ENCODE results near the gene SPEM3. TPM values are rescaled to one million over a fixed set of nuclear protein-coding genes. Genes with fewer than 3 reads are reported as not detected.

SPEM3 gene
- total and polyA plus RNA-seq, 2 of the 13 experiments (the other 11 are each of a cell fraction or from before 2014, with no cell fraction given): not detected

- no peak for TF ChIP-seq RERE (CRISPR knock-in tag; IDR thresholded peaks at IDR 0.05; ENCODE audit: low read depth)
- TF ChIP-seq ZNF549 (CRISPR knock-in tag; IDR thresholded peaks at IDR 0.05): no peak
- peak; percentile 61; the same call in 1 of the 2 replicates for TF ChIP-seq KLF6 (CRISPR knock-in tag; IDR thresholded peaks at IDR 0.05)
- TF ChIP-seq BCL6 (CRISPR knock-in tag; IDR thresholded peaks at IDR 0.05): no peak
- no peak for TF ChIP-seq NR1H2 (CRISPR knock-in tag; IDR thresholded peaks at IDR 0.05; ENCODE audit: borderline replicate concordance, low read depth)
- TF ChIP-seq THAP7 (CRISPR knock-in tag; IDR thresholded peaks at IDR 0.05): no peak
- TF ChIP-seq NAIF1 (CRISPR knock-in tag; IDR thresholded peaks at IDR 0.05; ENCODE audit: borderline replicate concordance): no peak
- no peak for TF ChIP-seq E2F5 (CRISPR knock-in tag; conservative IDR thresholded peaks at IDR 0.05)
- peak; percentile 41; the same call in 1 of the 2 replicates for TF ChIP-seq MAZ (IDR thresholded peaks at IDR 0.05; ENCODE audit: borderline replicate concordance, low read depth, low read length)
- TF ChIP-seq MAZ (CRISPR knock-in tag; IDR thresholded peaks at IDR 0.05; ENCODE audit: low read depth): peak; percentile 86
- TF ChIP-seq ZNF121 (CRISPR knock-in tag; IDR thresholded peaks at IDR 0.05): no peak; the same call in 1 of the 2 replicates
- no peak for TF ChIP-seq ZNF512 (CRISPR knock-in tag; IDR thresholded peaks at IDR 0.05)
- TF ChIP-seq ZNF362 (CRISPR knock-in tag; IDR thresholded peaks at IDR 0.05; ENCODE audit: borderline replicate concordance): no peak
- no peak for TF ChIP-seq ZNF20 (CRISPR knock-in tag; IDR thresholded peaks at IDR 0.05)
- TF ChIP-seq BRD4 (CRISPR knock-in tag; IDR thresholded peaks at IDR 0.05): no peak
- no peak for TF ChIP-seq ZNF710 (CRISPR knock-in tag; IDR thresholded peaks at IDR 0.05; ENCODE audit: borderline replicate concordance)
- no peak for TF ChIP-seq ZMYM2 (CRISPR knock-in tag; IDR thresholded peaks at IDR 0.05)
Observed at GRCh38 chr17:7394452-7395191, 34.0 kb upstream of the SPEM3 start, which contains the start of gene PLSCR3 (continued).

All from HepG2 (cell line).